HT1080 (cell line): Measurements from ENCODE around the gene FAM83F. TPM values are rescaled to one million over a fixed set of nuclear protein-coding genes. Genes with fewer than 3 reads are reported as not detected.
"Not testable (repeated sequence)": the region's sequence is repeated elsewhere in the genome, so short reads cannot be mapped to it uniquely, and the experiment has no call there.

Source experiments
- DNase-seq: peaks from one replicate; pipeline ENCODE4 v3.0.0-alpha.2; 2015; ENCODE audit warnings: low read depth
- total RNA-seq: library from RNA; depleted of rRNA; stranded (reverse); fragments of >200 nt; shearing (Covaris generic); gene quantifications from 2 replicates; pipeline ENCODE4 v1.2.3, GENCODE V29; 2014

FAM83F gene
- total RNA-seq, 1 experiment from 2014 or later = 0.03 TPM

GRCh38 chr22:39992088-39992826, 2.5 kb upstream of the FAM83F start:
- no peak for DNase-seq

GRCh38 chr22:39992894-39993293, 1.9 kb upstream of the FAM83F start:
- not testable (repeated sequence) for DNase-seq

GRCh38 chr22:39994041-39994565, 651 bp upstream of the FAM83F start:
- no peak for DNase-seq

GRCh38 chr22:39995393-39996252, 869 bp downstream of the FAM83F start:
- no peak for DNase-seq

GRCh38 chr22:39996732-39997131, 2.0 kb downstream of the FAM83F start:
- no peak for DNase-seq

GRCh38 chr22:39997421-39997820, 2.7 kb downstream of the FAM83F start:
- DNase-seq = no peak

GRCh38 chr22:39997939-39998726, 3.4 kb downstream of the FAM83F start:
- no peak for DNase-seq

GRCh38 chr22:39999144-39999757, 4.5 kb downstream of the FAM83F start:
- DNase-seq = peak; percentile 75

GRCh38 chr22:40000171-40000570, 5.4 kb downstream of the FAM83F start:
- no peak for DNase-seq

GRCh38 chr22:40001106-40001505, 6.4 kb downstream of the FAM83F start:
- DNase-seq = no peak

GRCh38 chr22:40001800-40002577, 7.2 kb downstream of the FAM83F start:
- DNase-seq = no peak

- no peak for DNase-seq
These were observed 8.4 kb downstream of the FAM83F start for GRCh38 chr22:40002935-40003715.

- no peak for DNase-seq
These were observed 10.1 kb downstream of the FAM83F start for GRCh38 chr22:40004836-40005235.

- DNase-seq = no peak
These were observed 11.9 kb downstream of the FAM83F start for GRCh38 chr22:40006641-40007040.

- DNase-seq = no peak
These were observed 13.3 kb downstream of the FAM83F start for GRCh38 chr22:40007853-40008710.

- peak; percentile 20 for DNase-seq
These were observed 14.1 kb downstream of the FAM83F start for GRCh38 chr22:40008726-40009291.

GRCh38 chr22:40009292-40009774, 14.6 kb downstream of the FAM83F start:
- DNase-seq = peak; percentile 59
